Stimulated activated CD4-positive, alpha-beta T cell treated with anti-CD3 and anti-CD28 coated beads, Interleukin-15, amount 100 ng/mL, for 1 hour (primary cell): ENCODE measurements around the gene JMJD1C.
"Not testable (repeated sequence)": the region's sequence is repeated elsewhere in the genome, so short reads cannot be mapped to it uniquely, and the experiment has no call there.

Experiments
- DNase-seq, 2 donors: peaks; one replicate each; pipeline ENCODE4 v3.0.0-alpha.2; 2020; ENCODE audit warnings: low read depth in 1 of 2, low spot score in 1 of 2

The JMJD1C gene

DNA sequence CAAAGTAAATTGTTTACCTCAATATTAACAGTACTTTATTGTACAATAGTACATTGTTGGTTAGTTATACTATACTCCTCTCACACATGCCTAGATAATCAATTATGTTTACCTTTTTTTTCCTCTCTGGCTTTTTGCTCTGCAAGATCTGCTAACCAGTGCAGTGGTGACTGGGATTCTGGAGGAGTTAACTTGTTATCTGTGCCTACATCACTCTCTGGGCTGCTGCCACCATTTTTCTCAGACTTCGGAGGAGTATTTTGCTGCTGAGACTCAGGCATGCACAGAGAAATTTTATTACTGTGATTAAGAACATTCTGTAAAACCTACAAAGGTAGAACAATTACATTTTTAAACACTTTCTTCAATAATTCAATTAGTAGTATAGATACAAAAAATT is 273.0 kb downstream of the JMJD1C start:
- no peak for DNase-seq

DNA sequence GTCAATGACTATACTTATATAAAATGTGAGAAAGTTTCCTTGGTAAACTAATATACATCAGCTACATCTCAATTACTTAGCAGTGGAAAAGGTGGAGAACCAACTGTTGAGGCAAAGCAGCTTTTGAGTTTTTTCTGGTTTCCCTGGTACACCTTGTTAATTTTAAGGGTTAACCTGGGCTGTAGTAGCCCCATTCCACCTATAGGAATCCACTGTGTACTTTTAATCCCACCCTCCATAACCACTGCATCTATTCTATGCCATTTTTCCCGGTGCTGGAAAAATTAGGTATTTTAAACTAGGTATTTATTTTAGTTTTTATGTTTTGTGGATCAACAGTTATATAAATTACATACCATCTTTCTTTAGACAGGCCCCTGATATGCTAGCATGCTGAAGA is 290.2 kb downstream of the JMJD1C start:
- DNase-seq, result no peak

- DNase-seq, result no peak
These were observed 292.1 kb downstream of the JMJD1C start for GRCh38 chr10:63173468-63174232.

- DNase-seq, result no peak
These were observed 293.9 kb downstream of the JMJD1C start for GRCh38 chr10:63171926-63172325.

- no peak for DNase-seq
These were observed 294.4 kb downstream of the JMJD1C start for GRCh38 chr10:63171255-63171855.

DNA sequence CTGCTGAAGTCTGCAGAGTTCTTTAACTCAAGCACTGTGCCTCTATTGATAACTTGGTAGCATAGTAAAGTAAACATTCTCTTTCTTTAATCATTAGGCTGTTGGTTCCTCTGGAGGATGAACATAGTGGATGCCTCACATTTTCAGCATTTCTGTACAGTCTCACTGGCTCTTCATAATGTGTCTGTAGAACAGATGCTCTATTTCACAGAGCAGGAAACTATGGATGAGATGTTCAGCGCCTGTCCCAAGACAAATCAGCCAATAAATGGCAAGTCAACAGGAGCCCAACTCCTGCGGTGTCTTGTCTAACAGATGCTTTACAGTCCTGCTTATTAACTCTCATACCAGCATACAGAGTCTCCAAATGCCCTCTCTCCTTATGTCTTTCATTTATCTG is 296.2 kb downstream of the JMJD1C start:
- DNase-seq, result no peak

- no peak for DNase-seq
These were observed 296.8 kb downstream of the JMJD1C start for GRCh38 chr10:63168821-63169462.

GRCh38 chr10:63166742-63167258 is 299.0 kb downstream of the JMJD1C start:
- no peak for DNase-seq

- DNase-seq, result no peak
These were observed 300.5 kb downstream of the JMJD1C start for GRCh38 chr10:63165249-63165648.

- DNase-seq, result no peak
These were observed 301.6 kb downstream of the JMJD1C start for GRCh38 chr10:63164166-63164623.

- no peak for DNase-seq
These were observed 304.2 kb downstream of the JMJD1C start for GRCh38 chr10:63161592-63161991.

DNA sequence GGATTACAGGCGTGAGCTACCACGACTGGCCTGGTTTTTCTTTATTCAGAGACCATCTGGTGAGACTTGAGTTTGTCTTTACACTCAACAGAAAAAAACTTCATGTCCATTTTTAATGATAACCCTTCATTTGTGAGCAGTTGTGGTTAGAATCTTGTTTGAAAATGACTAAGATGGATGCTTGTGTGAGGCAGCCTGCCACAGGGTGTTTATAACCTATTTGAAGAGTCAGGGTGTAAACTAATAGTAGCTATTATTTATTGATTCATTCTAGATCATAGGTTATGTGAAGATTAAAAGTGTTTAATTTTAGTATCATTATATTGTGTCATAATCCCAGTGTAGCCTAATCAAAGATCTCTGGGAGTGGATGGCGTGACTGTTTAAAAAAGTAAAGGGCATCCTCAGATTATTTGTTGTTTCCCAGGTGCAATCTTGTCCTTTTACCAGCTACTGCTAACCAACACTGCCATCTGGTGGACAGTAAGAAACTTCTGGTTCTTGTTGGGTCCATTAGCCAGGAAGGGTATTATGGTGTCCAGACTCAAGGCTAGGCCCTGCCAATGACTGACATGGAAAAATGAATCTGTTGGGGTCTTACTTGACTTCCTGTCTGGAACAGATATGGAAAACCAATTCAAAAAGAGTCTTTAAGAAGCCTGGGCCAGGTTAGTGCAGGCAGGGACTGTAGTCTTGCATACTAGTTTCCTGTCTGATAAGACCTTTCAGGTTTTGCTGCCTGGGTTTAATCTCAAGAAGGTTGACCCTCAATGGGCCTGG is 307.7 kb downstream of the JMJD1C start:
- peak in 1 of 2 donors; percentile 15 for DNase-seq

GRCh38 chr10:63156236-63156635 is 309.5 kb downstream of the JMJD1C start:
- DNase-seq, result no peak

- DNase-seq, result no peak
These were observed 310.3 kb downstream of the JMJD1C start for GRCh38 chr10:63155388-63156020.

DNA sequence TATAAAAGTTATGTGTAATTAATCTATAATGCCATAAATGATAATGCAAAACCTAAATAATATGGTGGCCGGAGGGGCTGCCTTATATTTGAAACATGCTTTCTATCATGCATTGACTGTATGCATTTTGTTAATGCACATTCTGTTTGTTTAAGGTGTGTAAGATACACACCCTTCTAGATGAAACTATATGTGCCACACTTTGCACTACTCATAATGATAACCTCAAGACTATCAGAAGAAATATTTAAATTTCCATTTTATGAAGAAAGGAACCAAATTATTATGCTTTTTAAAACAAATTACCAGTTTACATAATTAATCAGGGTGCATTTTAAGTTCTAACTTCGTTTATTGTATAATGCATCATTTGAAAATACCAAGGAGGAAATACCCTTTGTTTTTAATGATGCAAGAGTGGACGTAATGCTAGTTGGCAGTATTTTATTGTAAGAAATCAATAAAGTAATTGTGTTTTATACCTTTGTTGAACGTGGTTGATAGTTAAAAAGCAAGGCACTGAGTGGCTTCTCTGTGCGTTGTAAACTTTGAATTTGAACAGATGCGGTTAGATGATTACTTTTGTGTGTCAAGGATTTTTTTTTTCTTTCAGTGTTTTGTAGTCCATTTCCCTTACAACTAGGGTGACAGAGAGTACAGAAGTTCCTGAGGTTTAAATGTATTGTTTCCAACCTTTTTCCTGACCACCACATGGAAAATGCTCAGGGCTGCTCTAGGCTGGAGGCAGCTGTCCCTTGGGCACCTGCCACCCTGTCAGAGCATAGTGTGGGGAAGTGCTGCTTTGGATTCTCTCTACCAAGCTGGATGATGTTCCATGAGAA is 311.0 kb downstream of the JMJD1C start:
- DNase-seq, result no peak

DNA sequence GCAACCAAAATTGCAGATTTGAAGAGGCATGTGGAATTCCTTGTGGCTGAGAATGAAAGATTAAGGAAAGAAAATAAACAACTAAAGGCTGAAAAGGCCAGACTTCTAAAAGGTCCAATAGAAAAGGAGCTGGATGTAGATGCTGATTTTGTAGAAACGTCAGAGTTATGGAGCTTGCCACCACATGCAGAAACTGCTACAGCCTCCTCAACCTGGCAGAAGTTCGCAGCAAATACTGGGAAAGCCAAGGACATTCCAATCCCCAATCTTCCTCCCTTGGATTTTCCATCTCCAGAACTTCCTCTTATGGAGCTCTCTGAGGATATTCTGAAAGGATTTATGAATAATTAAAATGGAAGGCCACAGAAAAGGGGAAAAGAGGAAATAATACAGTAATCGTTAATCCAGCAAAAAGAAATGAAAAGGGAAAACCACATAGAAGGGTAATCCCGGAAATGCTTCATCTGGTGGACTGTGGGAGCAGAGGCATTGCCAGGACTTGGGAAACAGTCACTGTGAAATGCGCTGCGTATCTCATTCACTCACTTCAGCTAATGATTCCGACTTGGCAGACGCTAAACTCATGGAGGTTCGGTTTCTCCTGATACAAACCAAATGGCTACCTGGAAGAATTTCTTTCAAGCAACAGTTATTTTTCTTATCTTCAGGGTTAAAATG is 311.8 kb downstream of the JMJD1C start:
- DNase-seq, result not testable (repeated sequence)

GRCh38 chr10:63150745-63151144 is 315.0 kb downstream of the JMJD1C start:
- DNase-seq, result no peak

GRCh38 chr10:63146503-63146902 is 319.3 kb downstream of the JMJD1C start:
- DNase-seq, result no peak

GRCh38 chr10:63145782-63146181 is 320.0 kb downstream of the JMJD1C start:
- no peak for DNase-seq
